ENCODE data around the gene CAPN9. TPM values are rescaled to one million over a fixed set of nuclear protein-coding genes. Genes with fewer than 3 reads are reported as not detected.

Gene CAPN9
- total and polyA plus RNA-seq, 9 donors, result 0.34 to 1.5 (median 0.67) TPM

GRCh38 chr1:230828421-230828820, 81.2 kb downstream of the CAPN9 start:
- no peaks in the 10 kb centered on the region for H3K36me3 ChIP-seq (ENCODE audit: control insufficient read depth, insufficient read depth, low read length)
- no peaks in the 10 kb centered on the region for H3K9me3 ChIP-seq (replicated peaks; ENCODE audit: control insufficient read depth, low read depth, low read length)
- no peaks in the 10 kb centered on the region for H3K27me3 ChIP-seq (ENCODE audit: control insufficient read depth, insufficient read depth, low read length)
- no peak overlapping the region for H3K4me3 ChIP-seq (ENCODE audit: low read length)
- WGBS (ENCODE audit: insufficient coverage), result 70% methylated on average over 3 of the region's 4 CpGs
- peaks cover 64% of the 10 kb centered on the region for H3K4me1 ChIP-seq (ENCODE audit: control insufficient read depth, insufficient read depth, low read length)
- peak overlapping the region; percentile 82 for H3K27ac ChIP-seq (ENCODE audit: low read length)
- DNase-seq, result no peak

- 9% methylated on average over 1 of the region's 1 CpG for WGBS (ENCODE audit: insufficient coverage)
- no peaks in the 10 kb centered on the region for H3K9me3 ChIP-seq (replicated peaks; ENCODE audit: control insufficient read depth, low read depth, low read length)
- no peak overlapping the region for H3K4me3 ChIP-seq (ENCODE audit: low read length)
- H3K27ac ChIP-seq (ENCODE audit: low read length), result peak overlapping the region; percentile 55
- H3K27me3 ChIP-seq (ENCODE audit: control insufficient read depth, insufficient read depth, low read length), result no peaks in the 10 kb centered on the region
- peaks cover 33% of the 10 kb centered on the region for H3K4me1 ChIP-seq (ENCODE audit: control insufficient read depth, insufficient read depth, low read length)
- peak; percentile 87 for DNase-seq
- H3K36me3 ChIP-seq (ENCODE audit: control insufficient read depth, insufficient read depth, low read length), result peaks cover 5% of the 10 kb centered on the region
Observed at GRCh38 chr1:230831771-230832170, 84.6 kb downstream of the CAPN9 start.

GRCh38 chr1:230832476-230832875, 85.3 kb downstream of the CAPN9 start:
- Histone ChIP-seq H3K27ac (ENCODE audit: low read length) (no peak overlapping the region), H3K27me3 (ENCODE audit: control insufficient read depth, insufficient read depth, low read length) (no peaks in the 10 kb centered on the region), H3K4me1 (ENCODE audit: control insufficient read depth, insufficient read depth, low read length) (peaks cover 26% of the 10 kb centered on the region), H3K36me3 (ENCODE audit: control insufficient read depth, insufficient read depth, low read length) (peaks cover 12% of the 10 kb centered on the region), H3K9me3 (replicated peaks; ENCODE audit: control insufficient read depth, low read depth, low read length) (no peaks in the 10 kb centered on the region), H3K4me3 (ENCODE audit: low read length) (no peak overlapping the region)
- no CpG with 5 or more reads among the region's 1 CpG for WGBS (ENCODE audit: insufficient coverage)
- DNase-seq, result no peak

GRCh38 chr1:230833511-230833910, 86.3 kb downstream of the CAPN9 start:
- 90% methylated on average over 1 of the region's 3 CpGs for WGBS (ENCODE audit: insufficient coverage)
- peaks cover 17% of the 10 kb centered on the region for H3K4me1 ChIP-seq (ENCODE audit: control insufficient read depth, insufficient read depth, low read length)
- DNase-seq, result no peak
- H3K4me3 ChIP-seq (ENCODE audit: low read length), result no peak overlapping the region
- peaks cover 21% of the 10 kb centered on the region for H3K36me3 ChIP-seq (ENCODE audit: control insufficient read depth, insufficient read depth, low read length)
- no peaks in the 10 kb centered on the region for H3K27me3 ChIP-seq (ENCODE audit: control insufficient read depth, insufficient read depth, low read length)
- no peaks in the 10 kb centered on the region for H3K9me3 ChIP-seq (replicated peaks; ENCODE audit: control insufficient read depth, low read depth, low read length)
- H3K27ac ChIP-seq (ENCODE audit: low read length), result no peak overlapping the region

- no peak overlapping the region for H3K4me3 ChIP-seq (ENCODE audit: low read length)
- no peaks in the 10 kb centered on the region for H3K27me3 ChIP-seq (ENCODE audit: control insufficient read depth, insufficient read depth, low read length)
- H3K4me1 ChIP-seq (ENCODE audit: control insufficient read depth, insufficient read depth, low read length), result peaks cover 22% of the 10 kb centered on the region
- peaks cover 25% of the 10 kb centered on the region for H3K36me3 ChIP-seq (ENCODE audit: control insufficient read depth, insufficient read depth, low read length)
- no peaks in the 10 kb centered on the region for H3K9me3 ChIP-seq (replicated peaks; ENCODE audit: control insufficient read depth, low read depth, low read length)
- H3K27ac ChIP-seq (ENCODE audit: low read length), result no peak overlapping the region
- WGBS (ENCODE audit: insufficient coverage), result no CpG with 5 or more reads among the region's 3 CpGs
- no peak for DNase-seq
Observed at GRCh38 chr1:230834292-230834691, 87.1 kb downstream of the CAPN9 start.

GRCh38 chr1:230836347-230836746, 89.2 kb downstream of the CAPN9 start:
- Histone ChIP-seq H3K36me3 (ENCODE audit: control insufficient read depth, insufficient read depth, low read length) (peaks cover 34% of the 10 kb centered on the region), H3K27me3 (ENCODE audit: control insufficient read depth, insufficient read depth, low read length) (no peaks in the 10 kb centered on the region), H3K9me3 (replicated peaks; ENCODE audit: control insufficient read depth, low read depth, low read length) (no peaks in the 10 kb centered on the region), H3K4me3 (ENCODE audit: low read length) (no peak overlapping the region), H3K27ac (ENCODE audit: low read length) (no peak overlapping the region), H3K4me1 (ENCODE audit: control insufficient read depth, insufficient read depth, low read length) (peaks cover 22% of the 10 kb centered on the region)
- DNase-seq, result no peak
- no CpG with 5 or more reads among the region's 5 CpGs for WGBS (ENCODE audit: insufficient coverage)

- H3K36me3 ChIP-seq (ENCODE audit: control insufficient read depth, insufficient read depth, low read length), result peaks cover 39% of the 10 kb centered on the region
- WGBS (ENCODE audit: insufficient coverage), result 73% methylated on average over 3 of the region's 5 CpGs
Observed at GRCh38 chr1:230836793-230837192, 89.6 kb downstream of the CAPN9 start.

GRCh38 chr1:230839173-230839572, 92.0 kb downstream of the CAPN9 start:
- Histone ChIP-seq H3K4me1 (ENCODE audit: control insufficient read depth, insufficient read depth, low read length) (peaks cover 12% of the 10 kb centered on the region), H3K27me3 (ENCODE audit: control insufficient read depth, insufficient read depth, low read length) (no peaks in the 10 kb centered on the region), H3K9me3 (replicated peaks; ENCODE audit: control insufficient read depth, low read depth, low read length) (no peaks in the 10 kb centered on the region), H3K4me3 (ENCODE audit: low read length) (no peak overlapping the region), H3K27ac (ENCODE audit: low read length) (no peak overlapping the region), H3K36me3 (ENCODE audit: control insufficient read depth, insufficient read depth, low read length) (peaks cover 57% of the 10 kb centered on the region)
- DNase-seq, result peak; percentile 57
- 90% methylated on average over 2 of the region's 10 CpGs for WGBS (ENCODE audit: insufficient coverage)

More at GRCh38 chr1:230836793-230837192, 89.6 kb downstream of the CAPN9 start:
- Histone ChIP-seq H3K4me1 (ENCODE audit: control insufficient read depth, insufficient read depth, low read length) (peaks cover 18% of the 10 kb centered on the region), H3K4me3 (ENCODE audit: low read length) (no peak overlapping the region), H3K9me3 (replicated peaks; ENCODE audit: control insufficient read depth, low read depth, low read length) (no peaks in the 10 kb centered on the region), H3K27me3 (ENCODE audit: control insufficient read depth, insufficient read depth, low read length) (no peaks in the 10 kb centered on the region), H3K27ac (ENCODE audit: low read length) (no peak overlapping the region)
- no peak for DNase-seq

GRCh38 chr1:230842801-230843200, 95.6 kb downstream of the CAPN9 start:
- Histone ChIP-seq H3K4me1 (ENCODE audit: control insufficient read depth, insufficient read depth, low read length) (peaks cover 10% of the 10 kb centered on the region), H3K36me3 (ENCODE audit: control insufficient read depth, insufficient read depth, low read length) (peaks cover 45% of the 10 kb centered on the region), H3K27ac (ENCODE audit: low read length) (no peak overlapping the region), H3K9me3 (replicated peaks; ENCODE audit: control insufficient read depth, low read depth, low read length) (no peaks in the 10 kb centered on the region), H3K4me3 (ENCODE audit: low read length) (no peak overlapping the region), H3K27me3 (ENCODE audit: control insufficient read depth, insufficient read depth, low read length) (no peaks in the 10 kb centered on the region)
- DNase-seq, result no peak
- WGBS (ENCODE audit: insufficient coverage), result 100% methylated on average over 8 of the region's 8 CpGs

- Histone ChIP-seq H3K27ac (ENCODE audit: low read length) (no peak overlapping the region), H3K4me1 (ENCODE audit: control insufficient read depth, insufficient read depth, low read length) (peaks cover 12% of the 10 kb centered on the region), H3K36me3 (ENCODE audit: control insufficient read depth, insufficient read depth, low read length) (peaks cover 37% of the 10 kb centered on the region), H3K4me3 (ENCODE audit: low read length) (no peak overlapping the region), H3K27me3 (ENCODE audit: control insufficient read depth, insufficient read depth, low read length) (no peaks in the 10 kb centered on the region), H3K9me3 (replicated peaks; ENCODE audit: control insufficient read depth, low read depth, low read length) (no peaks in the 10 kb centered on the region)
- DNase-seq, result no peak
- 91% methylated on average over 24 of the region's 28 CpGs for WGBS (ENCODE audit: insufficient coverage)
Observed at GRCh38 chr1:230843503-230844309, 96.5 kb downstream of the CAPN9 start.

All from muscle of leg (tissue), 11 donors.